Thyroid gland (tissue), 4 donors: ENCODE data around the gene WDR74.

ENCODE experiments used
- POLR2A ChIP-seq, 2 donors: fragments of 450-650 bp; IDR thresholded peaks; one replicate each; pipeline ENCODE4 v1.6.1; 2017; ENCODE audit warnings: antibody characterized with exemption in 2 of 2, mild to moderate bottlenecking in 2 of 2, moderate library complexity in 1 of 2
- TF ChIP-seq, protein P1 (sequence below), 6 experiments: fragments of 200-600 bp in 3 of 6; fragments of 450-650 bp in 3 of 6; sonication (generic) in 3 of 6; IDR thresholded peaks; one replicate each; pipeline ENCODE4 v1.5.1; 2016 to 2019; ENCODE audit warnings: antibody characterized with exemption in 6 of 6, mild to moderate bottlenecking in 2 of 6, inconsistent platforms in 1 of 6, moderate library complexity in 1 of 6

DNA sequence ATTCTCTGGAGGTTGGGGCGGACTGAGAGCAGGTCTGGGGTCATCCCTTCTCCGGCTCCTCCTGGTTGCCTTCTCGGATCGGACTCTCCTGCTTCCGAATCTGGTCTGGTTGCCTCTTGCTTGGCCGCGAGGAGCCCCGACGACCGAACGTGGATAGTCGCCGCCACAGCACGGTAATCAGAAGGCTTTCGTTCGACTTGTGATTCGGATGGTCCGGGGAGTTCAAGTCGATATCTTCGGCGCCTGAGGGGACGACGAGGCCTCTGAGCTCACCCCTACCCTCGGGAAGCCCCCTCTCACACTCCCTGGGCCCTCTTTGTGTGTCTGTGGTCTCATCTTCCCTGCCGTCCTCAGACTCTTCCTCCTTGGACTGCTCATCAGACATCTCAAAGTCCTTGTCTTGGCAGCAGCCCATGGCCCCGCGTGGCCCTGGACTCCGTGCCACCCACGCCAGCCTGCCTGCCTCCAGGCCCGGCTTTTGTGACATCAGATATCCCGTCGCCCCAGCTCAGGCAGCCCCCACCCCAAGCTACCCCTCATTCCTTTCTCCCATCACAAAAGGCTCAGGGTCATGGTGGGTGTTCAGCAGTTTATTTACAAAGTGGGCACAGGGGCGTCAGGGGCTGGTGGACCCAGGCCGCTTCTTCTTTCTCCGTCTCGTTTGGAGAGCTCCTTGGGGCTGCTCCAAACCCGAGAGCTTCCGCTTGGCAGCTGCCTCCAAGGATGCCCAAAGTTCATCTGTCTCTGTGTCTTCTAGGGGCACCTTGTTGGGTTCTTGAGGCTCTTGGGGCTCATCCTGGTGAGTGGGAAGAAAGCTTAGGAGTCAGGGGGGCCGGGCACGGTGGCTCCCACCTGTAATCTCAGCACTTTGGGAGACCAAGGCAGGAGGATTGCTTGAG lies 6.8 kb downstream of the WDR74 start, which contains the start of gene TEX54:
- TF ChIP-seq, protein P1, sequence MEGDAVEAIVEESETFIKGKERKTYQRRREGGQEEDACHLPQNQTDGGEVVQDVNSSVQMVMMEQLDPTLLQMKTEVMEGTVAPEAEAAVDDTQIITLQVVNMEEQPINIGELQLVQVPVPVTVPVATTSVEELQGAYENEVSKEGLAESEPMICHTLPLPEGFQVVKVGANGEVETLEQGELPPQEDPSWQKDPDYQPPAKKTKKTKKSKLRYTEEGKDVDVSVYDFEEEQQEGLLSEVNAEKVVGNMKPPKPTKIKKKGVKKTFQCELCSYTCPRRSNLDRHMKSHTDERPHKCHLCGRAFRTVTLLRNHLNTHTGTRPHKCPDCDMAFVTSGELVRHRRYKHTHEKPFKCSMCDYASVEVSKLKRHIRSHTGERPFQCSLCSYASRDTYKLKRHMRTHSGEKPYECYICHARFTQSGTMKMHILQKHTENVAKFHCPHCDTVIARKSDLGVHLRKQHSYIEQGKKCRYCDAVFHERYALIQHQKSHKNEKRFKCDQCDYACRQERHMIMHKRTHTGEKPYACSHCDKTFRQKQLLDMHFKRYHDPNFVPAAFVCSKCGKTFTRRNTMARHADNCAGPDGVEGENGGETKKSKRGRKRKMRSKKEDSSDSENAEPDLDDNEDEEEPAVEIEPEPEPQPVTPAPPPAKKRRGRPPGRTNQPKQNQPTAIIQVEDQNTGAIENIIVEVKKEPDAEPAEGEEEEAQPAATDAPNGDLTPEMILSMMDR (IDR thresholded peaks at IDR 0.05): no peak
- no peak for TF ChIP-seq POLR2A (IDR thresholded peaks at IDR 0.05)
